Stimulated activated CD4-positive, alpha-beta T cell treated with anti-CD3 and anti-CD28 coated beads, TNF-alpha, amount 100 ng/mL, for 48 hours (primary cell): ENCODE data around the gene GAS2L3.
A peak's percentile ranks its signal among the peaks of the same experiment; 100 is the strongest.

Experiments used
- DNase-seq, 3 donors: peaks; one replicate each; pipeline ENCODE4 v3.0.0-alpha.2; 2020; ENCODE audit warnings: low read depth in 3 of 3

Gene GAS2L3

GRCh38 chr12:100656856-100657255, 83.4 kb downstream of the GAS2L3 start:
- DNase-seq = no peak

- DNase-seq = no peak
These were observed 87.9 kb downstream of the GAS2L3 start for GRCh38 chr12:100661300-100661951.

DNA sequence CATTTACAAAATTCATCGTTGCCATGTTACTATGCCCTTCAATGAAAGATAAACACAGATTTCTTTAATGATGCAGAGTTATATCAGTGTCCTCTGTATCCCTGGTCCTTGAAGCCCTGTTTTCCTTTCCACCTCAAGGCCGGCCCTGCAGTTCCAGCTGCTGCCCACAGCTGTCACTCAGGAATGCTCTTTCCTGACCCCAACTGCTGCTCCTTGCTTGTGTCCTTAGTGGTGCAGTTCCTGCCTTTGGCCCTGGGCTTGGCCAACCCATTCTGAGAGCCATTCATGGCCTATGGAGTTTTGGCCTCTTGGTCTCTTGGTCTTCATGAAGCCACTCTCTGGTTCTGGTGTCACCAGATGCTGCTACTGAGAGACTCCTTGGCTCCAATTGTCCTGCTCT, 93.1 kb downstream of the GAS2L3 start:
- no peak for DNase-seq

- peak; percentile 21 to 46 (median 31) for DNase-seq
These were observed 95.6 kb downstream of the GAS2L3 start for GRCh38 chr12:100668945-100669536.

GRCh38 chr12:100669922-100670321, 96.4 kb downstream of the GAS2L3 start:
- DNase-seq = no peak

DNA sequence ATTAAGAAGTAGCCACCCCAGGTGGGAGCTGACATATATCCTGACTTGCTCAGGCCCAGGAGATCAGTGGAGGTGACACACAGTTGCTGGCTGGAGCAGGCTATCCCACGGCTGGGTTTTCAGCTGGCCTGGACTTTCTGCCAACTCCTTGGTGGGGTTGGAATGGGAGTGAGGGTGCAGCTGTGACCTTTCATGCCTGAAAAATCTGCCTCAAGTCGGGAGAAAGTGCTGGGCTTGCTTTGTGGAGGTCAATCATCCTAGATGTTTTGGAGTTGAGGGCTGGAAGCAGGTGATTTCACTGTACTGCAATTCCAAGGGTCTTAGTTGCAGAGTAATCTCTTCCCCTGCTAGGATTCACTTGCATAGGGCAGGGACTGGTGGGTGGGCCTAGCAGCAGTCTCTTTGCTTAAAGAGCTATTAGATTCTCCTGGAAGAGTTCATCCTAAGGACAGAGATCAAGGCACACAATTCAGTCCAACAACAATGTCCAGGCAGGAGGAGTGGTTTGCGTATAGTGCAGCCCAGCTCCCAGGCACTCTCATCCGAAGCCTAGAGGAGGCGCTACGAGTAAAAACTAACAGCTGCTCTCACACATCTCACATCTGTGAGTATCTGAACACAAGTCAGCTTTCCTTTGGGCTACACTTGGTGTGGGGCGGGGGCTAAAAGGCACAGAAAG, 98.1 kb downstream of the GAS2L3 start:
- no peak for DNase-seq

- peak; percentile 6 to 20 (median 14) for DNase-seq
These were observed 98.7 kb downstream of the GAS2L3 start for GRCh38 chr12:100672075-100672592.

GRCh38 chr12:100674036-100674888, 100.8 kb downstream of the GAS2L3 start:
- no peak for DNase-seq
